Measurements from ENCODE around the gene IGSF21.

The IGSF21 gene

DNA sequence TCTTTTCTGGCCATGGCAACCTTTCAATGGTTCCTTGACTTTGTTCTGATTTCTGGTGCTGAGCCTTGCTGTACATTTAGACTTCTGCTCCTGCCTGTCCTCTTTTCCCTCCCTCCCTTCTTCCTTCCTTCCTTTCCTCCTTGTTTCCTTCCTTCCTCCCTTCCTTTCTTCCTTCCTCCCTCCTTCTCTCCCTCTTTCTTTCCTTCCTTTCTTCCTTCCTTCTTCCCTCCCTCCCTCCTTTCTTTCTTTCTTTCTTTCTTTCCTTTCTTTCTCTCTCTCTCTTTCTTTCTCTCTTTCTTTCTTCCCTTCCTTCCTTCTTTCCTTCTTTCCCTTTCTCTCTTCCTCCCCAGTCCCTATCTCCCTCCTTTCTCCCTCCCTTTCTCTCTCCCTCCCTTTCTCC lies 10.4 kb upstream of the IGSF21 start:
- no peak for DNase-seq

- DNase-seq = no peak
Observed at GRCh38 chr1:18099026-18099425, 8.6 kb upstream of the IGSF21 start.

DNA sequence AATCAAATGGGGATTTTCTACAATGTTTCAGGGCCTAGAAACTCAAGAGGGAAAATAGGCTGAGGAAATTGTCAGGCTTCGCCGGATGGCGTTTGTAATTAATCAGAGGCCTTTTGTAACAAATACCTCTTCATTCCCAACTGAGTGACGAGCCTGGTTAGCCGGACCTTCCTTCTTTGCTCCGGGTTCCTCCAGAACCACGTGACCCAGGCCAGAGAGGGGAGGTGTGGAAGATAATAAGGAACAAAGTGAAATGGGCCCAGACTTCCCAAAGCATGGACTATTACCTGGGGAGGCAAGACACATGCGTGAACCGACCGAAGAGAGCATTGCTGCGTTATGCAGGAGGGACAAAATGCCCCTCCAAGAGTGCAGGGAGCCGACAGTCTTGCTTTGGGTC lies 7.5 kb upstream of the IGSF21 start:
- no peak for DNase-seq

- peak; percentile 43 for DNase-seq
Observed at GRCh38 chr1:18100491-18101063, 7.0 kb upstream of the IGSF21 start.

- no peak for DNase-seq
Observed at GRCh38 chr1:18101508-18101907, 6.1 kb upstream of the IGSF21 start.

GRCh38 chr1:18103788-18104421 lies 3.7 kb upstream of the IGSF21 start:
- DNase-seq = no peak

DNA sequence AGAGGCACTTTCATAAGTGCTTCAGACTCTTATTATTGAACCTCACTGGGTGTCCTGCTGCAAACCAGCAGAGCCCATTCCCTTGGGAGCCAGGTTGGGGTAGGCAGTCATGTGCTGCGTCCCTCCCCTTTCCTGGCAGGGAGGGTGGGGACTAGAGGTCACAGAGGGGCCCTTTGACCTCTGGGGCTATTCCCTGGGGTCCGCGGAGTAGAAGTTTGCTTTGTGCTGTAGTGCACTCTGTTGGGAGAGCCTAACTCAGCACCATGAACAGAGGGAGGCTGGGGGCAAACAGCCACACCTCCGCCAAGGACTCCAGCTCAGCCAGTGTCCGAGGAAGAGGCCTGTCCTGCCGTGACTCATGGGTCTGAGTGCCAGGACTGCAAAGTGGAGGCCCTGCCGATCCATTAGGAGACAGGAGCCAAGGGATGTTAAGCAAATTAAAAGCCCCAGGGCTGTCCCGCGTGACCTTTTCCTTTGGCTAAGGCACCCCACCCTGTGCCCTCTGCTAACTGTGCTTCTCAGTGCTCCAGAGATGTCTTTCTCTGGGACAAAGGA lies 3.0 kb upstream of the IGSF21 start:
- DNase-seq = no peak

- no peak for DNase-seq
Observed at GRCh38 chr1:18105196-18105595, 2.4 kb upstream of the IGSF21 start.

GRCh38 chr1:18108299-18109057 lies 880 bp downstream of the IGSF21 start:
- no peak for DNase-seq

GRCh38 chr1:18109058-18109755 lies 1.6 kb downstream of the IGSF21 start:
- no peak for DNase-seq

GRCh38 chr1:18109756-18110597 lies 2.4 kb downstream of the IGSF21 start:
- no peak for DNase-seq

DNA sequence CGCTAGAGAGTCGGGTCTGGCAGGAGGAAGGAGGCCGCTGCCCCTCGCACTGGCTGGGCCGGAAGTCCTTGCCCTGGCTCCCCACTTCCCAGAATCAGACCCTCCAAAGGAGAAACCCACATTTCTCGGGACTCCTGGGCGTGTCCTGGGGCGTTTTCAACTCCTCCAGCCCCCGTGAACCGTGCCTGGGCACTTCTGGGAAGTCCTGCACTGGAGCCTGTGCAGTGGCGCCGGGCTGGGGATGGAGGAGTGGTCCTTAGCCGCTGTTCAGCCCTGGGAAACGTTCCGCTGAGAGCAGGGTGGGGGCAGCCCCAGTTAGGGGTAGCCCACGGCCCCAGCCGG lies 3.0 kb downstream of the IGSF21 start:
- no peak for DNase-seq

GRCh38 chr1:18110968-18111367 lies 3.4 kb downstream of the IGSF21 start:
- no peak for DNase-seq

DNA sequence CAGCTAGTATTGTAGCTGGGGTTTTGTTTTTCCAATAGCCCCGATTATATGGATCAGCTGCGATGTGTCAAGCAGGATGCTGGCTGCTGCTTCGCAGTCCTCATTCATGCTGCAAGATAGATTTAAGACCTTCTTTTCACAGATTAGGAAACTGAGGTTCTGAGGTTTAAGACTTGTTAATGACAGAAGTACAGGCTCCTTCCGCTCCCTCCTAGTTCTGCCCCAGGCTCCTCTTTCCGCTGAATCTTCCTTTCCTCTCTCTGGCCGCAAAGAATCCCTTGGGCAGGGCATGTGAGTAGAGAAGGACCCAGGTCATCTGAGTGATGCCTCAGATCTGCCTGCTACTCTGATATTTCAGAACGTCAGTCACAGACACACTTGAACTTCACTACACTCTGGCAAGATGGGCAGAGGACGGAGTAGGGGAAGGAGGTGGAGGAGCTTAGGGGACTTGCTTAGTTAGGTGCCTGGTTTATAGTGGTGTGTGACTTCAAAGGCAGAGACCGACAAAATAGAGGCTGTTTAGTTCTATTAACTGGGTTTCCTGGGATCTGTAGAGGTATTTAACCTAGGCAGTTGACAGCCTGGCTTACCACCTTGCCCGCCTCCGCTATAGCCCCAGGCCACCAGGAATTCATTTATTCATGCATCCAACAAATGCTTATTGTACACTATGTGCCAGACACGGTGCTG lies 4.2 kb downstream of the IGSF21 start:
- DNase-seq = no peak

- DNase-seq = no peak
Observed at GRCh38 chr1:18112611-18113010, 5.0 kb downstream of the IGSF21 start.

- no peak for DNase-seq
Observed at GRCh38 chr1:18114726-18115410, 7.3 kb downstream of the IGSF21 start.

DNA sequence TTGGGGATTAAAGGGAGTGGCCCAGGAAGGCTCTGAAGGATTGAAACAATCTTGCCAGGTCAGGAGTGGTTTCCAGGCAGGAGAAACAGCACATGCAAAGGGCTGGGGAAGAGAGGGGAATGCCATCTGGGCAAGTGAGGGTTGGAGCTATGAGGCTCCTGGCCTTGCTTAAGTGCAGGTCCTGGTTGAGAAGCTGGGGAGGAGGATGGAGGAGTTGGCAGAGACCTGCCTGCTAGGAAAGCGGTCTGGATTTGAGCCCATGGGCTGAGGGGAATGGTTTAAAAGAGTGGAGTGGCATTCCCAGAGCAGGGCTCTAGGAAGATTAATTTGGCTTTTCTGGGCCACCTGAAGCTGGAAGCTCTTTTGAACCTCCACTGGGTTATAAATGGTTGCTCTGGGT lies 9.2 kb downstream of the IGSF21 start:
- no peak for DNase-seq

- no peak for DNase-seq
Observed at GRCh38 chr1:18118078-18118477, 10.5 kb downstream of the IGSF21 start.

GRCh38 chr1:18118491-18118890 lies 10.9 kb downstream of the IGSF21 start:
- DNase-seq = no peak

DNA sequence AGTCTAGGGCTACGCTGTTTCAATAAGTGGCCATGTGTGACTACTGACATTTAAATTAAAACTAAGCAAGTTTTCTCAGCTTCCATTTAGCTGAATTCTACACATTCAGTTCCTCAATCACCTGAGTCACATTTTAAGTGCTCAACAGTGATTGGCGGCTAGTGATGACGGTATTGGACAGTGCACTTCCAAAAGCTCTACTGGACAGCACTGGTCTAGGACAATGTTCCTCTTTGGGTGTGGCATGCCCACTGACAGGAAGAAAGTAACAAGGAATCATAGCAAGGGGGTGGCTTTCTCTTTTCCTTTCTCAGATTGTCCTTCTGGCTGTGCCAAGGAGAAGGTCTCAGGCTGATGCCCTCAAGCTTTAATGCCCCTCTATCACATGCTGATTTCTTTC lies 11.7 kb downstream of the IGSF21 start:
- no peak for DNase-seq

DNA sequence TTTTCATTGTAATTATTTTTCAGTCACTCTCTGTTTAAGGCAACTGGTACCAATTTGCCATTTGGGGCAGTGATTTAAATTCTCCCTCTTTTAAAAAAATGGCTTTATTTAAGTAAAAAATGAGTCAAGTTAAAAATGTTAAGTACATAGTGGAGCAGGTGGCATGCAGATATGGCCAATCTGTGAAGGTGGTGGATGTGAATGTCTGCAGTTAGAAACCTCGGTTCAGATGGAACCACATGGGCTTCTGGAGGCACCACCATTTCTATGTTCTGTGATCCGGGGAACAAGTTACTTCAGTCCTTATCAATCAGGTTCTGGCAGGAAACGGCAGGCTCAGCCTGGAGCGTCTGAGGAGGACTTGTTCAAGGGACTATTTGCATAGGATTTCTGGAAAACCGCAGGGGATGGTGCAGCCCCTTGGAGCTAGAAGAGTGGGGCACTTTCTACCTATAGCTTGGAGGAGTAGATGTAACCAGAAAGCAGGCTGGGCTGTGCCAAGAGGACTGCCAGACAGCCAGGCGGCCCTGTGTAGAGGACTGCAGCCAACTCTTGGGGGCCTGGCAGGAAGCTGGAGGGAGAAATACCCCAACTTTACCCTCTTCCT lies 12.3 kb downstream of the IGSF21 start:
- no peak for DNase-seq

Measured in activated CD4-positive, alpha-beta T cell treated with anti-CD3 and anti-CD28 coated beads, Interleukin-2, amount 50 U/mL, for 1 hour (primary cell).